IPS DF 4.7 (cell line): ENCODE measurements around the gene LMOD1.
"Not testable (repeated sequence)": the region's sequence is repeated elsewhere in the genome, so short reads cannot be mapped to it uniquely, and the experiment has no call there.

Experiments used
- DNase-seq: peaks from one replicate; pipeline ENCODE4 v3.0.0-alpha.2; 2013; ENCODE audit warnings: low spot score; ENCODE audit errors: extremely low read depth

Gene LMOD1

DNA sequence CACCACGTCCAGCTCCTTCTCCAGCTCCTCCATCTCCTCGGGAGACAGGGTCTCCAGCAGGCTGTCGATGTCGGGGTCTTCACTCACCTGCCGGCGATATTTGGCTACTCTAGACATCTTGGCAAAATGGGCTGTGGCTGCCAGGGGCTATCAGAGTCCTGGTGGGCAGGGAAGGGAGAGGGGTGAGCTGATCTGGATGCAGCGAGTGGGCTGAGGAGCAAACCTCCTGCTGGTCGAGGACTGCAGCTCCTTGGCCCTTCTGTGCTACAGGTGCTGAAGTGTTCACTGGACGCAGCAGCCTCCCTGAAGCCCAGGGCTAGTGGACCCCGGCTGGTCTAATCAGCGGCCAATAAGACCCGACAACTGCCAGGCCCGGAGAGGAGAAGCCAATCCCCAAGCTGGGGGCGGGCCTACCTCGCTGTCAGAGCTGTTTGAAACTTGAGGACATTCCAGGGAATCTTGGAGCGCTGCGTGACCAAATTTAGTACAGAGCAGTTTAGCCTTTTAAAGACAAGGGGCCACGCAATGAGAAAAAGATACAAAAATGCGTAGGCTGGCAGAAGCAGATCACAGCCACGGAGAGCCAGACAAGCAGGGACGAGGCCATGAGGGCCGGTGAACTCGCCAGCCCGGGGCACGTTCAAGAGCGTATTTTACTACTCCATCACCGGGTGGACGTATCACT lies at the start of gene LMOD1:
TSS of gene LMOD1 (minus strand) at position 325 of the 685 bp plus-strand sequence. CDS start at position 117, 208 bp downstream.
- DNase-seq, result peak; percentile 36

DNA sequence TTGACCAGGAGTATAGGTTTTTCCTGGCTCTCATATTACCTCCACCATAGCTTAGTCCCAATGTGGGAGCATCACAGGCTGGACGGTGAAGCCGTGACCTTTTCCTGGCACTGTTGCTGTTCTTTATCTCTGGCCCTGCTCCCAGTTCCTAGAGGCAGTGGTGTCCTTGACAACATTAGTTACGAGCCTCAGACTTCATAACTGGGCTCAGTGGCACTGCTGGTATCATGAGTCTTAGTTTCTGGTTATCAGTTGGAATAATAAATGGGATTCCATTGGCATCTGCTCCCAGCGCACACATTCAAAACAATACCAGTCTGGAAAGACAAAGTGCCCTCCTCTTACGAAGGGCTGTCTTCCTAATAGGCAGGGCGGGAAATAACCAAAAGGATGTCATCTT lies 44.1 kb upstream of the LMOD1 start:
- DNase-seq, result no peak

DNA sequence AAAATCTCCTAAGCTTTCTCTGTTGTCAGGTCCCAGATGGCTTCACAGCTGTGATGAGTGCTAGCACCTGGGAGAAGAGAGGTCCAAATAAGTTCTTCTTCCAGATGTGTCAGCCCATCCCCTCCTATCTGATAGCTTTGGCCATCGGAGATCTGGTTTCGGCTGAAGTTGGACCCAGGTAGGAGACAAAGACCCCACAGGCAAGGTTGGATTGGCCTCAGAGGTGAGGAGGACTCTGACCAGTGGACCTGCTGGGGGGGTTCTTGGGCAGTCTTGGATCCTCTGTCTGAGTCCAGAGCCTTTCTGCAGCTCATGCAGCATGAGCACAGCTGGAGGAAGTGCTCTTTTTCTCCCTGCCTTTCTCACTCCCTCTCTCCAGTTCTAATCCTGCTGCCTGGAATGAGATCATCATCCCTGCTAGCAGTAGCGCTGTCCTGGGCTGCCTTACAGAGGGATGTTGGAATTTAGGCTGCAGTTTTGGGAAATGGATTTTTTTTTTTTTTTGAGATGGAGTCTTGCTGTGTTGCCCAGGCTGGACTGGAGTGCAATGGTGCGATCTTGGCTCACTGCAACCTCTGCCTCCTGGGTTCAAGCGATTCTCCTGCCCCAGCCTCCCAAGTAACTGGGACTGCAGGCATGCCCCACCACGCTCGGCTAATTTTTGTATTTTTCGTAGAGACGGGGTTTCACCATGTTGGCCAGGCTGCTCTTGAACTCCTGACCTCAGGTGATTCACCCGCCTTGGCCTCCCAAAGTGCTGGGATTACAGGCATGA lies 43.2 kb upstream of the LMOD1 start:
- no peak for DNase-seq

DNA sequence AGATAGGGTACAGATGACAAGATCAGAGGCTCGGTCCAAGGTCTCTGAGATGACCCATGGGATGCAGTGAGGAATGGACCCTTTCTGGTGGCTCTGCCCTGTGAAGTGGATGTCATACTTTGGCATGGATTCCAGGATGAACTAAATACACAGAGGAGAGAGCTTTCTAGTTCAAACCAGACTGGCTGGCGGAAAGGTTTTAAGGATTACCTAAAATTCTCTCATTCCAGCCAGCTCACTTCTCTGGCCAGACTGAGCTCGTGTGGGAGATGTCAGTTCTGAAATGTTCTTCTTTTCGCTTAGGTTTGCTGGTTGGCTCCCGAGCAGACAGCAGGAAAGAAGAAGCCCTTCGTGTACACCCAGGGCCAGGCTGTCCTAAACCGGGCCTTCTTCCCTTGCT lies 42.3 kb upstream of the LMOD1 start:
- DNase-seq, result no peak

DNA sequence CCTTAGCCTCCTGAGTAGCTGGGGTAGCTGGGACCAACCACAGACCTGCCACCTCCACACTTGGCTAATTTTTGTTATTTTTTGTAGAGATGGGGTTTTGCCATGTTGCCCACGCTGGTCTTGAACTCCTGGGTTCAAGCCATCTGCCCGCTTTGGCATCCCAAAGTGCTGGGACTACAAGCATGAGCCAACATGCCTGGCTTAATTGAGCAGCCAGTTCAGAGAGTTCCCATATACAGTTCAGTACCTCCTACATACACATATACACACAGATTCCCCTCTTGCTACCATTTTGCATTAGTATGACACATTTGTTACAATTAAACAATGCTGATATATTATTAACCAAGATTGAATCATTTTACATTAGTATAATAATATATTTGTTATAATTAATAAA lies 39.0 kb upstream of the LMOD1 start:
- DNase-seq, result no peak

DNA sequence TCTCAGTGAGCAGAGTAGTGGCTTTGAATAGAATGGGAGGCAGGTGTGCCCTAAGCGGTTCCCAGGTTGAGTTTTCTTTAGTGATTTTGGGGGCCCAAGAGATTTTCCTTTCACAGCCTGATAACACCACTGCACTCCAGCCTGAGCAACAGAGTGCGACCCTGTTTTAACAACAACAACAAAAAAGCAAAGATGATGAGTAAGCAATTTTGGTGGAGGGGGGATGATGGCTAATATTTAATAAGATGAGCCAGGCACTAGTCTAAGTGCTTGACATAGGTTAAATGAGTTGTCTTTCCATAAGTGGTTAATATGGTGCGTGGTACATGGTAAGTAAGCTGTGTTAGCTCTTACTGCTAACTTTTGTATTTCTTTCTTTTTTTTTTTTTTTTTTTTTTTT lies 38.1 kb upstream of the LMOD1 start:
- DNase-seq, result no peak

DNA sequence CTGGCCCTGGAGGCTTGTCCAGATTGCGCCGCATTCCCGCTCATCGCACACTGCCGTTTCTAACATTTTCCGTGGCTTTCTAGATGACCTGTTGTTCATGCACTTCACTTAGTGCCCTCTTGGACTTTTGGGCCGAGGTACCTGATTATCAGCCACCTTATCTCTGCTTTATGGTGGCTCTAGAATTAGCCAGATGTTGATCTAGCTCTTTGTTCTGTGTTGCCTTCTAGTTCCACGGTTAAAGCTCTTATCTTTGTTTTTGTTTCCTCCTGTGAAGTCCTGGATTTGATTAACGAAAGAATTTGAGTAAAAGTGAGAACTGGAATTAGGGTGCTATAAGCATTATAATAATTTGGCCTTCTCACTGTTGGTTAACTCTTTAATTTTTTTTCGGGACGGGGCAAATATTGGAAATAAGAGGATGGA lies 37.0 kb upstream of the LMOD1 start:
- DNase-seq, result no peak

DNA sequence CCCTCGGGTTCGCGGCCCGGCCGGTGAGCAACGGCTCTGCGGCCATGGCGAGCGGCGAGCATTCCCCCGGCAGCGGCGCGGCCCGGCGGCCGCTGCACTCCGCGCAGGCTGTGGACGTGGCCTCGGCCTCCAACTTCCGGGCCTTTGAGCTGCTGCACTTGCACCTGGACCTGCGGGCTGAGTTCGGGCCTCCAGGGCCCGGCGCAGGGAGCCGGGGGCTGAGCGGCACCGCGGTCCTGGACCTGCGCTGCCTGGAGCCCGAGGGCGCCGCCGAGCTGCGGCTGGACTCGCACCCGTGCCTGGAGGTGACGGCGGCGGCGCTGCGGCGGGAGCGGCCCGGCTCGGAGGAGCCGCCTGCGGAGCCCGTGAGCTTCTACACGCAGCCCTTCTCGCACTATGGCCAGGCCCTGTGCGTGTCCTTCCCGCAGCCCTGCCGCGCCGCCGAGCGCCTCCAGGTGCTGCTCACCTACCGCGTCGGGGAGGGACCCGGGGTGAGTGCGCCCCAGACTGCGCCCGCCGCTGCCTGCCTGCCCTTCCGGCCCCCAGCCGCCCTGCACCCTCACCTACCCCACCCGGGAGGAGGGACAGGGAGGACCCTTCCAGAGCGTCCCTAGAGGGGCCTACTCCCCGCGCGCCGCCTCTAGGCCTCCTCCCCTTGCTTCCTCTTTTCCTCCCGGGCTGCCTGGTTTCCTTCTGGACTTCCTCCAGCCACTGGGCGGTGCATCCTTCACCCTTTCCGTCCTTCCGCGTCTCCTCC lies 36.5 kb upstream of the LMOD1 start, which contains the start of gene RNPEP:
TSS of gene RNPEP (plus strand) at position 26 of the 757 bp plus-strand sequence. CDS start at position 45, 19 bp downstream.
- no peak for DNase-seq

DNA sequence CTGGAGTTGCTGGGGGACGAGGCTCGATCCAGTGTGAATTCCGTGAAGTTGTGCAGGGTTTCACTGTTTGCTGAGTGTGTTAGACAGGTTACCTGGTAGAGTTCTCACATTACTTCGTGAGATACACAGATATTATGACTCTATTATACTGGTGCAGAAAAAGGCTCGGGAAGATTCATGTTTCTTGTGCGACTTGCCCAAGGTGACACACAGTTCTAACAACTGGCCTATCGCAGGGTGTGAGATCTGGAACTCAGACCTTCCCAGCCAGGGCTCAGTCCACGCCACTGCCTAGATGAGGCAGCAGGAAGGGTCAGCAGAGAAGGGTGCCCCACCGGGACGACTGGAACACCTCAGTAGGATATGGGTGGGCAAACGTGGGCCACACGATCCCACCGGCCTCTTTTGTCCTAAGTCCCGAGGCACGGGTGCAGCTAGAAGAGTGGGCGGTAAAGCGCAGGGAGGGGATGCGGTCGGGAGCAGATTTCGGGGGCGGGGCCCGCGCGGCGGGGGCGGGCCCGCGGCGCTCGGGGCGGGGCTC lies 35.8 kb upstream of the LMOD1 start:
- no peak for DNase-seq

DNA sequence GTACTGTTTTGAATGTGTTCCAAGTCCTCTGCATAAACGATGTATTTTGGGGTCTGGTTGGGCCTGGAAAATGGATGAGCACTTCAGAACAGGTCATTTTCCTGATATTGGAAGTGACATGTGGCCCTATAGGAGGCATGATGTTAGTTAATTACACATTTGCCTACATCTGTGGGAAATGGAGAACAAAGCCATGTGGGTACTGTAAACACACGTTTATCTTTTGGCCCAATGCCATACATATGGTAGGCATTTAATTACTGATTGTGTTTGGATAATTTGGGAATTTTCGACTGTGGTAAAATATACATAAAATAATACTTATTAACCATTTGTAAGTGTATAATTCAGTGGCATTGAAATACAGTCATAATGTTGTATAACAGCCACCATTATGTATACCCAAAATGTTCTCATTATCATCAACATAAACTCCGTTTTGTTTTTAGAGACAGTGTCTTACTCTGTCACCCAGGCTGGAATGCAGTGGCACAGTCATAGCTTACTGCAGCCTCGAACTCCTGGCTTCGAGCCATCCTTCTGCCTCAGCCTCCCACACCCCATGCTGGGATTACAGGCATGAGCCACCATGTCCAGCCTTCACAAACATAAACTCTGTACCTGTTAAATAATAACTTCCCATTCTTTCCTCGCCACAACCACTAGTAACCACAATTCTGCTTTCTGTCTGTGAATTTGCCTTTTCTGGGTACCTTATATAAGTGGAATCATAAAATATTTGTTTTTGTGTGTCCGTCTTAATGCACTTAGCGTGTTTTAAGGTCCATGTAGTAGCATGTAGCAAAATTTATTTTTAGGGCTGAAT lies 24.2 kb upstream of the LMOD1 start:
- DNase-seq, result no peak

DNA sequence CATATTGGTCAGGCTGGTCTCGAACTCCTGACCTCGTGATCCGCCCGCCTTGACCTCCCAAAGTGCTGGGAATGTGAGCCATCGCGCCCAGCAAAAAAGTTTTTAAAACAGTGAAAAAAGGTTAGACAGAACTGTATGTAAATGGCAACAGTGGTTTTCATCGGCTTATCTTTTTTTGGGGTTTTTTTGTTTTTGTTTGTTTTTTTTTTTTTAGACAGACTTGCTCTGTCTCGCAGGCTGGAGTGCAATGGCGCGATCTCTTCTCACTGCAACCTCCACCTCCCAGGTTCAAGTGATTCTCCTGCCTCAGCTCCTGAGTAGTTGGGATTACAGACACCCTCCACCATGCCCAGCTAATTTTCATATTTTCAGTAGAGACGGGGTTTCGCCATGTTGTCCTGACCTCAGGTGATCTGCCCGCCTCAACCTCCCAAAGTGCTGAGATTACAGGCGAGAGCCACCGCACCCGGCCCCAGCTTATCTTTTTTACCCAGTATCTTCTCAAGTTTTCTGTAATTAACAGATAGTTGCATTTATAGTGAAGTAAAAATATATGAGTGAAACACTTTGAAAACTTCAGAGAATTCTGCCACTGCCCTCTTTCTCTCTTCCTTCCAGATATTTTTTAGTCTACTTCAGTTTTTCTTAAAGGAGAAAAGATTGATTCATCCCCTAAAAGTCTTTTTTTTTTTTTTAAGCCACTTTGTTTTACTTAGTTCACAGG lies 22.0 kb upstream of the LMOD1 start:
- no peak for DNase-seq

DNA sequence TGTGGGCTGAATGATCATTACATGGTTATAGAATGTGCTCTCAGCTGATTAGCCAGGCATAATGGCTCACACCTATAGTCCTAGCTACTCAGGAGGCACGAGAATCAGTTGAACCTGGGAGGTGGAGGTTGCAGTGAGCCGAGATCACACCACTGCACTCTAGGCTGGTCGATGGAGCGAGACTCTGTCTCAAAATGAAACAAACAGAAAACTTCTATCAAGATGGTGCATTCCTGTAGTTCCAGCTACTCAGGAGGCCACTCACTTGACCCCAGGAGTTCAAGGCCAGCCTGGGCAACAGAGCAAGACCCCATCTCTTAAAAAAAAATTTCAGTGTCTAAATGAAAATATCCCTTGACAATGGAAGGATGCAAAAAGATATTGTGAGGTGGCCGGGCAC lies 19.8 kb upstream of the LMOD1 start:
- DNase-seq, result no peak

DNA sequence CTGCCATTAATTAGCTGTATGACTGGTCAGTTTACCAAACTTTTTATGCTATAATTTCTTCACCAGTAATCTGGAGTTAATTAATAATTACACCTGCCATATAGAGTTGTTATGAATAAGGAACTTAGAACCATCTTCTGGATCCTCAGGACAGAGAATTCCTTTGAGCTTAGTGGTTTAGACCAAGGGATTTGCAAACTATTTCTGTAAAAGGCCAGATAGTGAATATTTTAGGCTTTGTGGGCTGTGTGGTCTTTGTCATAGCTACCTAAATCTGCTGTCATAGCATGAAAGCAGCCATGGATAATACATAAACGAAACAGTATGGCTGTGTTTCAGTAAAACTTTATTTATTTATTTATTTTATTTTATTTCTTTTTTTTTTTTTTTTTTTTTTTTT lies 17.9 kb upstream of the LMOD1 start:
- no peak for DNase-seq

DNA sequence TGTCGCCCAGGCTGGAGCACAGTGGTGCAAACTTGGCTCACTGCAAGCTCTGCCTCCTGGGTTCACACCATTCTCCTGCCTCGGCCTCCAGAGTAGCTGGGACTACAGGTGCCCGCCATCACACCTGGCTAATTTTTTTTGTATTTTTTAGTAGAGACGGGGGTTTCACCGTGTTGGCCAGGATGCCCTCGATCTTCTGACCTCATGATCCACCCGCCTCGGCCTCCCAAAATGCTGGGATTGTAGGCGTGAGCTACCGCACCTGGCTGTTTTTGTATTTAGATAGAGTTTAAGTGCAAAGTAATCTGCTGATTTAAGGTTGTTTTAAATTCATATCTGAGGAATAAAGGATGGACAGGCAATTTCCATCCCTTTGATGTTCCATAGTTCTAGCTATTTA lies 16.0 kb upstream of the LMOD1 start:
- not testable (repeated sequence) for DNase-seq

DNA sequence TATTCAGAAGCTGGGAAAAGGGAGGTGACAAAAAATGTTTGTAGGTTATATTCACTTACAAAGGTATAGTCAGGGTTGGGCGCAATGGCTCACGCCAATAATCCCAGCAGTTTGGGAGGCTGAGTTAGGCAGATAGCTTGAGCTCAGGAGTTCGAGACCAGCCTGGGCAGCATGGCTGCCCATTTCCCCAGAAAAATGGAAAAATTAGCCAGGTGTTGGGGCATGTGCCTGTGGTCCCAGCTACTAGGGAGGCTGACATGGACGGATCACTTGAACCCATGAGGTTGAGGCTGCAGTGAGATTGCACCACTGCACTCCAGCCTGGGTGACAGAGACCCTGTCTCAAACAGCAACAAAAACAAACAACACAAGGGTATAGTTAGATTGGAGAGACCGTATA lies 12.0 kb upstream of the LMOD1 start:
- no peak for DNase-seq

DNA sequence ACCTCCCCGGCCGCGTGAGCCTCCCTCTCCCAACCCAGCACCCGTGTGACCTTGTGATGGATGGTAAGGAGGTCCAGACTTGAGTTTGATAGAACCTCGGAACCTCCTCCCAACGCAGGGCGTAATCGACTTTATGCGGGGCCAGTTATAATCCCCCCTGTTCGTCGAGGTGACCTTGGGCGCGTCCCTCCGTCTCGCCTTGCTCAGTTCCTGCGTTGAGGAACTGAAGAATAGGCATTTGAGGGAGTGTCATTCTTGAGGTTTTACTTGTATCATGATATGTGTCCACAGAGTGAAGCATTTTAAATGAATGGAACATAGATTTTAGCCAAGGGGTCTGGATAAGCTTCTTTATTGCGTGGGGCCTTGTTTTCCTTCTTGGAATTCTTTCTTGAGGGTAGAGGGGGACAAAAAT lies 9.4 kb upstream of the LMOD1 start:
- no peak for DNase-seq

DNA sequence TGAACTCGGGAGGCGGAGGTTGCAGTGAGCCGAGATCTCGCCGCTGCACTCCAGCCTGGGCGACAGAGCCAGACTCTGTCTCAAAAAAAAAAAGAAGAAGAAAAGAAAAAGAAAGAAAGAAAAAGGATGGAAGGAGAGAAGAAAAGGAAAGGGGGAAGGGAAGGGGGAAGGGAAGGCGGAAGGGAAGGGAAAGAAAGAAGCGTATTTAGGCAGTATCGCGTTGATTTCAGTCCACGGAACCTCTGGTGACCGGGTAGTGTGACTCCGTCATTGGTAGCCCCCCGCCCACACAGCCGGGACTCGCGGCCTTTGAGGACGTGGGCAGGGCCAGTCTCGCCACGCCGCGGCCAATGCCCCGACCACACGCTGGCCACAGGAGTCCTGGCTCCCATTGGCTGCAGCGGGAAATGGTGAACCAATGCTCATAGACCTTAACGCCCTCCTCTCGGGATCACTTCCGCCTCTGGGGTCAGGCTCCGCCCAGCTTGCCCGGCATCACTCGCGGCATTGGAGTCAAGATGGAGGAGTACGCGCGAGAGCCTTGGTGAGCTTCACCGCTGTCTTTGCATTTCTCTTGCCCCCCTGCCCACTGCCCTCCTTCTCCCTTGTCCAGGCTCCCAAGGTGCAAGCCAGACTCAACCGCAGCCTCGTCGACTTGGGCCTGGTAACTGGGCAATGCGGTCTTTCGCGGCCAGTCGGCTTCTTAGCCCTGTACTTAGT lies 8.8 kb upstream of the LMOD1 start, which contains the start of gene TIMM17A:
TSS of gene TIMM17A (plus strand) at position 495 of the 720 bp plus-strand sequence. CDS start at position 519, 24 bp downstream.
- peak; percentile 87 for DNase-seq

DNA sequence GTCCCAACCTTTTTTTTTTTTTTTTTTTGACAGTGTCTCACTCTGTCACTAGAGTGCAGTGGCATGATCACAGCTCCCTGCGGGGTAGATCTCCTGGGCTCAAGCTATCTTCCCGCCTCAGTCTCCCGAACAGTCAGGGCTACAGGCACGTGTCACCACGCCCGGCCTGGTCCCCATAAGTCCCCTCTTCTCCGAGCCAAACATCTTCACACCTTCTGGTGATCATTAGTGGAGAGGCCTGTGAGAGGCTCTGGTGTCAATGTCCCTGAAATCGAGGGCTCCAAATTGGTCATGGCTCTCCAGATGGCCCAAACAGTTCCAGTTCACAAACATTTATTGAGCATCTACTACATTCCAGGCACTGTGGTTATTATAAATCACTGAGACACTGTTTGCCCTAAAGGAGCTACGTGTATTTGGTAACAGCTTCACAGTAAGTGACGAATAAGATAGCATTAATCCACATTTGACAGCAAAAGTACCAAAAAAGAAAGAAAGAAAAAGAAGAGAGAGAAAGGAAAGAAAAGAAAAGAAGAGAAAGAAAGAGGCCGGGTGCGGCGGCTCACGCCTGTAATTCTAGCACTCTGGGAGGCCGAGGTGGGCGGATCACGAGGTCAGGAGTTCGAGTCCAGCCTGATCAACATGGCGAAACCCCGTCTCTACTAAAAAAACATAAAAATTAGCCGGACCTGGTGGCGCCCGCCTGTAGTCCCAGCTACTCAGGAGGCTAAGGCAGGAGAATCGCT lies 8.1 kb upstream of the LMOD1 start:
- DNase-seq, result no peak

DNA sequence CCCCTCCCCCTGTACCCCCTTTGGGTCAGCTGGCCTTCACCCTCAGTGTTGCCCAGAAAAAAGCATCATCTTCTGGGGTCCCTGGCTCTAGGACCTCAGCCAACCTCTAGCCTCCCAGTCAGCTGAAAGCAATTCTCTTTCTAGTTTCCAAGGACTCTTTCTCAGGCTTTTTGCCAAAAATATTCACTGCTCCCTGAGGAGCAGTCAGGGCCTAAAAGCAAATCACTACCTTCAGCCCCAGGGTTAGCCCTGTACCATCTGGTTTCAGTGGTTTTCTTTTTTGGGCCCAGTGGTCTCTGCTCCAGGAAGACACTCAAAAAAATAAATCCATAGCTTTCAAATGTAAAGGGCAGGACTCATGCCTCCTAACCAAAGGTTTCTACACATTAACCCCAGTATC lies 3.1 kb upstream of the LMOD1 start:
- DNase-seq, result no peak
